Right lobe of liver (tissue), 6 donors: ENCODE measurements around the gene NIPAL3. TPM values are rescaled to one million over a fixed set of nuclear protein-coding genes. Genes with fewer than 3 reads are reported as not detected.

Experiments
- ATAC-seq, 4 donors: fragments of 200-7000 bp; cut with Tn5 transposase; one replicate each; pipeline ENCODE4 v1.9.1; 2020; ENCODE audit warnings: mild to moderate bottlenecking in 4 of 4, moderate library complexity in 4 of 4
- DNase-seq, 3 donors: peaks; one replicate each; pipeline ENCODE4 v3.0.0-alpha.2; 2020
- H3K27ac ChIP-seq, 3 donors: fragments of 200-600 bp; one replicate each; pipeline ENCODE4 v1.8.0; 2022
- H3K27me3 ChIP-seq, 2 donors: fragments of 200-600 bp; one replicate each; pipeline ENCODE4 v1.8.0; 2022
- H3K36me3 ChIP-seq, 4 donors: fragments of 200-600 bp; sonication (generic) in 1 of 4; one replicate each; pipeline versions ENCODE4 v1.5.1 to v1.8.0; 2017 to 2022; ENCODE audit warnings: control low read depth in 1 of 4
- H3K4me1 ChIP-seq, 4 donors: fragments of 200-600 bp; sonication (generic) in 1 of 4; one replicate each; pipeline versions ENCODE4 v1.5.1 to v1.8.0; 2017 to 2022; ENCODE audit warnings: control low read depth in 1 of 4
- H3K4me3 ChIP-seq, 3 donors: fragments of 200-600 bp; one replicate each; pipeline ENCODE4 v1.8.0; 2022
- H3K9me3 ChIP-seq, 4 donors: fragments of 200-600 bp; sonication (generic) in 1 of 4; one replicate each; pipeline versions ENCODE4 v1.5.1 to v1.8.0; 2017 to 2022; ENCODE audit warnings: control low read depth in 1 of 4
- CTCF ChIP-seq, 4 donors: fragments of 200-600 bp in 3 of 4; fragments of 450-650 bp in 1 of 4; IDR thresholded peaks; one replicate each; pipeline versions ENCODE4 v1.5.1 to v1.8.0; 2016 to 2022; ENCODE audit warnings: antibody characterized with exemption in 4 of 4, mild to moderate bottlenecking in 2 of 4
- POLR2A ChIP-seq: fragments of 450-650 bp; IDR thresholded peaks from one replicate; pipeline ENCODE4 v1.6.1; 2017; ENCODE audit warnings: antibody characterized with exemption, mild to moderate bottlenecking
- WGBS: methylation state at CpG from one replicate; pipeline ENCODE4 v1.1.6; 2018; ENCODE audit warnings: low coverage, low lambda C conversion rate; ENCODE audit not compliant: insufficient coverage; ENCODE audit errors: missing lambda C conversion rate; 5-methylcytosine and 5-hydroxymethylcytosine counted together
- intact Hi-C, 2 donors: fragments of 100-400 bp; cut with DNase I; formaldehyde crosslinking; loops; one replicate each; pipeline versions ENCODE4 v1.11.2 to v1.14.1; 2022
- total RNA-seq, 6 experiments: library from RNA; depleted of rRNA in 2 of 6; stranded (reverse); fragments of >200 nt in 2 of 6; fragmentation: NEBNext Ultra II Directional in 3 of 6; extraction: Animal tissue kit (Norgen Biotek cat#: 25700) in 3 of 6; gene quantifications; one replicate each; pipeline versions ENCODE4 v1.1.0 to v1.2.4, GENCODE V29; 2016 to 2023
- donor health status: DM: no; HTN: yes; CAD: no.
- donor health status: DM: no; HTN: no; CAD: no.
- donor health status: DM: no; HTN: no; CAD: no.
- donor health status: DM: no; HTN: yes; CAD: no.
- donor health status: DM: no; HTN: yes; CAD: no.

The NIPAL3 gene
- total RNA-seq, 6 experiments from 2014 or later: 3.4 to 9.2 (median 6.0) TPM

GRCh38 chr1:24503870-24504523 is 88.4 kb downstream of the NIPAL3 start:
- TF ChIP-seq CTCF (IDR thresholded peaks at IDR 0.05) (no peak), POLR2A (no peak)
- no peaks in the 10 kb centered on the region for H3K27me3 ChIP-seq
- no peak for DNase-seq
- H3K9me3 ChIP-seq: no peaks in the 10 kb centered on the region
- no peak overlapping the region for H3K4me3 ChIP-seq
- H3K36me3 ChIP-seq: no peaks in the 10 kb centered on the region
- H3K4me1 ChIP-seq: peaks cover 0 to 6% (median 0%) of the 10 kb centered on the region in 4 donors
- no peak for ATAC-seq
- WGBS: 68% methylated on average over 6 of the region's 7 CpGs
- no peak overlapping the region for H3K27ac ChIP-seq
- intact Hi-C loops: no loop called here

DNA sequence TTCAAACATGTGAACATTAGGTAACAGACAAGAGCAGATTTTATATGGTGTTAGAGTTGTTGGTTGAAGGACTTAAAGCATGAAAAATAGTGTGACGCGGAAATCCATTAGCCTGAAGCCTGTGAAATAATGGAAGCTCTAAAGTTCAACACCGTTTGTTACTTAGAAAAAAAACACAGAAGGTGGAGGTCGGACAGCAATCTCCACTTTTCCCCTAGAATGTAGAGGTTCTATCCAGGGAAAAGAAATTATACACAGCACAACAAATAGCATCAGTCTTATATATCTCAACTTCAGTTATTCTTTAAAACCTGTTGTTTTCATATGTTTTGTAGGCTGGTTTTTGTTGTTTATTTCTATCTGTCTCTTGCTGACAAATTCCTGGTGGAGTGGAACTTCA is 89.0 kb downstream of the NIPAL3 start:
- Histone ChIP-seq H3K36me3 (no peaks in the 10 kb centered on the region), H3K4me1 (peaks cover 0 to 6% (median 0%) of the 10 kb centered on the region in 4 donors), H3K27me3 (no peaks in the 10 kb centered on the region), H3K9me3 (no peaks in the 10 kb centered on the region), H3K27ac (no peak overlapping the region), H3K4me3 (no peak overlapping the region)
- intact Hi-C loops: no loop called here
- ATAC-seq (no peak), DNase-seq (no peak)
- TF ChIP-seq CTCF (IDR thresholded peaks at IDR 0.05): no peak
- TF ChIP-seq POLR2A: no peak
- 89% methylated on average over 4 of the region's 4 CpGs for WGBS

DNA sequence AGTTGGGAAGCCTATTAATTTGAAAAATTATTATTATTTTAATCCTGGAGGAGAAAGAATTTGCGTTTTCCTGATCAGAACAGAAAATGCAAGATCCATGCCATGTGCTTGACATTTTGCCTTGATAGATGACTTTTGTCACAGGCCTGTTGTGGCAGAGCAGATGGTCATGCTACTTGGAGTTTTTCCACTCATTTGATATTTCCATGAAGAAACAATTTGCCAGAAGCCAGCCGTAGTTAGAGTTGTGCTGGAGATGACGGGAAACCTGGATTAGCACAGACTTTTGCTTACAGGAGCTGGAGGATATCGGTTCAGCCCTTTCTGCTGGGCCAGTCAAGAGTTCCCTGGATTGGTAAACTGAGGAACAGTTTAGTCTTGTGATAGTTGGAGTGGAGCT is 90.2 kb downstream of the NIPAL3 start:
- Histone ChIP-seq H3K4me3 (no peak overlapping the region), H3K9me3 (no peaks in the 10 kb centered on the region), H3K27me3 (no peaks in the 10 kb centered on the region), H3K36me3 (no peaks in the 10 kb centered on the region), H3K4me1 (peaks cover 0 to 6% (median 0%) of the 10 kb centered on the region in 4 donors), H3K27ac (no peak overlapping the region)
- no peak for TF ChIP-seq CTCF (IDR thresholded peaks at IDR 0.05)
- TF ChIP-seq POLR2A: no peak
- intact Hi-C loops: no loop called here
- ATAC-seq: no peak
- 91% methylated on average over 4 of the region's 4 CpGs for WGBS
- no peak for DNase-seq

DNA sequence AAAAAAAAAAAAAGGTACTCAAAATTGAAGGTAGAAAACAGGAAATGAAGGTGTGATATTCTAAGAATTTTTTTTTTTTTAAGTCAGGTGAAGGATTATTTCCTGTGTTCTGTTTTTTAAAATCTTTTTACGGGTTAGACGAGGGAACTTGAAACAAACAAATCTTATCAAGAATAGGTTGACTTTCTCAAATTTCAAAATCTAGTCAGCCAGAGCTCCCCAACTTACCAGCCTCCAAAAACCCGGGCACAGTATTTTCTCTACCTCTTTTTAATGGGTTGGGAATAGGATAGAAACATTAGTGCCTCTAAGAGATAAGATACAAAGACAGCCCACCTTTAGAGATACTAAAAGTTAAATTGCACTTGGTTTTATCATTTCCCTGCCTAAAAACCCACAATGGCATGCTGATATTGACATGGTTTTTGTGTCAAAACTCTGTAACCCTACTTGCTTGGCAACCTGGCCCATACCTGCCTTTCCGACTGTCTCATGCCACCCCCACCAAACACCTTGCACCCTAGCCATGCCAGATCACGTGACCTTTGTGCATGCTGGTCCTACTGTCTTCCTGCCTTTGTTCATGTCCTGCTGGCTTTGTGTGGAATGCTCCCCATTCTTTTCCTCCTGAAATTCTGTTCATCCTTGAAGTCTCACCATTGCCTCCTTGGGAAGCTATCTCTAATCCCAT is 91.2 kb downstream of the NIPAL3 start:
- 63% methylated on average over 5 of the region's 5 CpGs for WGBS
- no peaks in the 10 kb centered on the region for H3K27me3 ChIP-seq
- no peak overlapping the region for H3K27ac ChIP-seq
- no peak for ATAC-seq
- intact Hi-C loops: no loop called here
- no peak overlapping the region for H3K4me3 ChIP-seq
- H3K36me3 ChIP-seq: no peaks in the 10 kb centered on the region
- no peaks in the 10 kb centered on the region for H3K9me3 ChIP-seq
- DNase-seq: no peak
- TF ChIP-seq POLR2A: no peak
- no peak for TF ChIP-seq CTCF (IDR thresholded peaks at IDR 0.05)
- peaks cover 0 to 6% (median 0%) of the 10 kb centered on the region in 4 donors for H3K4me1 ChIP-seq
